GM19238 (cell line): ENCODE results near the gene TRAF3.
"Not testable (repeated sequence)": the region's sequence is repeated elsewhere in the genome, so short reads cannot be mapped to it uniquely, and the experiment has no call there.

Experiments used
- DNase-seq: peaks from one replicate; pipeline ENCODE4 v3.0.0; 2011; ENCODE audit warnings: low spot score; ENCODE audit not compliant: insufficient read length

TRAF3 gene

GRCh38 chr14:102889615-102890014 lies 112.4 kb downstream of the TRAF3 start:
- no peak for DNase-seq

GRCh38 chr14:102891111-102891510 lies 113.9 kb downstream of the TRAF3 start:
- no peak for DNase-seq

- no peak for DNase-seq
Measured at GRCh38 chr14:102891556-102891955, 114.3 kb downstream of the TRAF3 start.

- no peak for DNase-seq
Measured at GRCh38 chr14:102892651-102893050, 115.4 kb downstream of the TRAF3 start.

GRCh38 chr14:102893452-102893851 lies 116.2 kb downstream of the TRAF3 start:
- DNase-seq, result no peak

- DNase-seq, result not testable (repeated sequence)
Measured at GRCh38 chr14:102896735-102897134, 119.5 kb downstream of the TRAF3 start.

GRCh38 chr14:102897299-102898027 lies 120.2 kb downstream of the TRAF3 start:
- DNase-seq, result no peak

GRCh38 chr14:102898298-102898697 lies 121.0 kb downstream of the TRAF3 start:
- DNase-seq, result no peak

GRCh38 chr14:102898776-102899515 lies 121.7 kb downstream of the TRAF3 start:
- DNase-seq, result no peak

GRCh38 chr14:102899516-102899900 lies 122.3 kb downstream of the TRAF3 start:
- DNase-seq, result no peak

GRCh38 chr14:102900631-102901571 lies 123.7 kb downstream of the TRAF3 start:
- DNase-seq, result no peak

GRCh38 chr14:102901633-102902032 lies 124.4 kb downstream of the TRAF3 start:
- DNase-seq, result peak; percentile 94

- no peak for DNase-seq
Measured at GRCh38 chr14:102902086-102902485, 124.8 kb downstream of the TRAF3 start.

- DNase-seq, result no peak
Measured at GRCh38 chr14:102902523-102903247, 125.4 kb downstream of the TRAF3 start.

GRCh38 chr14:102903248-102903888 lies 126.1 kb downstream of the TRAF3 start:
- no peak for DNase-seq

- DNase-seq, result no peak
Measured at GRCh38 chr14:102903889-102904512, 126.8 kb downstream of the TRAF3 start.

GRCh38 chr14:102905116-102906108 lies 128.2 kb downstream of the TRAF3 start:
- no peak for DNase-seq

GRCh38 chr14:102906616-102907302 lies 129.5 kb downstream of the TRAF3 start:
- DNase-seq, result no peak
